Mesendoderm (in vitro differentiated cells): ENCODE measurements around the gene BPIFB6.

ENCODE experiments used
- DNase-seq: peaks from one replicate; pipeline ENCODE4 v3.0.0; 2013
- H2AK5ac ChIP-seq: 2 replicates; pipeline ENCODE4 v1.6.1; 2013; ENCODE audit warnings: low read length, inconsistent platforms
- H2BK120ac ChIP-seq: 2 replicates; pipeline ENCODE4 v1.6.1; 2013; ENCODE audit warnings: low read depth, mild to moderate bottlenecking, low read length, moderate library complexity, mixed read lengths
- H2BK15ac ChIP-seq: replicated peaks from 2 replicates; pipeline ENCODE4 v1.6.1; 2013; ENCODE audit warnings: low read depth, mild to moderate bottlenecking, moderate library complexity
- H2BK5ac ChIP-seq: 2 replicates; pipeline ENCODE4 v1.6.1; 2013; ENCODE audit warnings: low read length, inconsistent platforms
- H3K18ac ChIP-seq: 2 replicates; pipeline ENCODE4 v1.6.1; 2013; ENCODE audit warnings: mild to moderate bottlenecking, low read length, mixed read lengths
- H3K23ac ChIP-seq: one replicate; pipeline ENCODE4 v1.6.1; 2013; ENCODE audit warnings: low read length
- H3K27ac ChIP-seq: 2 replicates; pipeline ENCODE4 v1.5.1; 2013; ENCODE audit warnings: low read depth, mild to moderate bottlenecking, inconsistent platforms, low read length, moderate library complexity
- H3K27me3 ChIP-seq: 2 replicates; pipeline ENCODE4 v1.6.1; 2013; ENCODE audit warnings: low read length, control low read depth, mild to moderate bottlenecking, inconsistent platforms; ENCODE audit not compliant: insufficient read depth, poor library complexity
- H3K36me3 ChIP-seq: 2 replicates; pipeline ENCODE4 v1.6.1; 2013; ENCODE audit warnings: low read length, inconsistent platforms; ENCODE audit not compliant: control insufficient read depth, insufficient read depth
- H3K4ac ChIP-seq: one replicate; pipeline ENCODE4 v1.6.1; 2013; ENCODE audit warnings: low read depth, mild to moderate bottlenecking, low read length, moderate library complexity
- H3K4me1 ChIP-seq: 2 replicates; pipeline ENCODE4 v1.6.1; 2013; ENCODE audit warnings: low read depth, low read length, inconsistent platforms; ENCODE audit not compliant: control insufficient read depth
- H3K4me2 ChIP-seq: 2 replicates; pipeline ENCODE4 v1.6.1; 2013; ENCODE audit warnings: low read length
- H3K4me3 ChIP-seq: 2 replicates; pipeline ENCODE4 v1.5.1; 2013; ENCODE audit warnings: mild to moderate bottlenecking, low read length
- H3K56ac ChIP-seq: one replicate; pipeline ENCODE4 v1.6.1; 2013; ENCODE audit warnings: low read length
- H3K79me1 ChIP-seq: 2 replicates; pipeline ENCODE4 v1.6.1; 2013; ENCODE audit warnings: low read length, inconsistent platforms
- H3K79me2 ChIP-seq: 2 replicates; pipeline ENCODE4 v1.6.1; 2013; ENCODE audit warnings: mild to moderate bottlenecking, low read length; ENCODE audit not compliant: control insufficient read depth, insufficient read depth
- H3K9ac ChIP-seq: 2 replicates; pipeline ENCODE4 v1.6.1; 2013; ENCODE audit warnings: low read length, inconsistent platforms
- H4K5ac ChIP-seq: one replicate; pipeline ENCODE4 v1.6.1; 2013; ENCODE audit warnings: low read length
- H4K8ac ChIP-seq: one replicate; pipeline ENCODE4 v1.6.1; 2013; ENCODE audit warnings: low read depth, mild to moderate bottlenecking, control low read depth, low read length, moderate library complexity
- whole genome bisulfite sequencing: extraction: QIAGEN DNeasy Blood & Tissue Kit; methylation state at CpG from one replicate; pipeline ENCODE4 v1.1.7; 2013; ENCODE audit warnings: low lambda C conversion rate, missing lambda C conversion rate; ENCODE audit not compliant: insufficient coverage; ENCODE audit errors: extremely low coverage; 5-methylcytosine and 5-hydroxymethylcytosine counted together

Gene BPIFB6

DNA sequence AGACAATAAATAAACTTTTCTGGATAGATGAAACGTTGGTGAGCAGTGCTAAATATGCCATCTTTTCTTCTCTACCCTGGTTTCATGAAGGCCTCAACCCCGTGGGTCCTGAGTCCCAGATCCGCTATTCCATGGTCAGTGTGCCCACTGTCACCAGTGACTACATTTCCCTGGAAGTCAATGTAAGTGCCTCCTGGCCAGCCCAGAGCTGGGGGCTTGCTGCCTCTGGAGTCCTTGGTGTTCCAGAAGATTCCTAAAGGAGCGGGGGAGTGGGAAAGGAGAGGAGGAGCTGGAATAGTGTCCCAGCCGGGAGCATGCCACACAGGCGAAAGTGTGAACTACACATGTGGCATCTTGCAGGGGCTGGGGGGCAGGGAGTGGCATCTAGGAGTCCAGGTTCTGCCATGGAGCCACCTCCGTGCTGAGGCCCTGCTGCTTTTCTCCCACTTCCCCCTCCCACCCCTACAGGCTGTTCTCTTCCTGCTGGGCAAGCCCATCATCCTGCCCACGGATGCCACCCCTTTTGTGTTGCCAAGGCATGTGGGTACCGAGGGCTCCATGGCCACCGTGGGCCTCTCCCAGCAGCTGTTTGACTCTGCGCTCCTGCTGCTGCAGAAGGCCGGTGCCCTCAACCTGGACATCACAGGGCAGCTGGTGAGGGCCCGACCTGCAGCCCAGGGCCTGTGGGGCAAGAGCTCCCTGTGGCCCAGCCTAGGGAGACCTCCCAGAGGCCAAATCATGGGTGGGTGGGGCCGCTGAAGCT is 13.1 kb upstream of the BPIFB6 start:
- Histone ChIP-seq H2BK5ac (no peak overlapping the region), H3K9ac (no peak overlapping the region), H3K36me3 (no peaks in the 10 kb centered on the region), H3K79me1 (no peaks in the 10 kb centered on the region), H3K27me3 (no peaks in the 10 kb centered on the region), H3K27ac (no peak overlapping the region), H3K23ac (no peak overlapping the region), H4K8ac (no peak overlapping the region), H2BK15ac (no peak overlapping the region), H3K4me3 (no peak overlapping the region), H2BK120ac (no peak overlapping the region), H4K5ac (no peak overlapping the region), H3K4me1 (peaks cover 9% of the 10 kb centered on the region), H3K56ac (no peak overlapping the region), H3K18ac (no peak overlapping the region), H2AK5ac (no peak overlapping the region), H3K79me2 (no peaks in the 10 kb centered on the region), H3K4me2 (no peak overlapping the region), H3K4ac (peak overlapping the region; percentile 0)
- DNase-seq, result no peak
- no CpG with 5 or more reads among the region's 14 CpGs for WGBS

GRCh38 chr20:33019465-33020277 is 11.8 kb upstream of the BPIFB6 start:
- H3K4ac ChIP-seq, result no peak overlapping the region
- no peaks in the 10 kb centered on the region for H3K79me2 ChIP-seq
- no peak overlapping the region for H3K56ac ChIP-seq
- no peak overlapping the region for H3K27ac ChIP-seq
- no peak overlapping the region for H2BK120ac ChIP-seq
- no peaks in the 10 kb centered on the region for H3K79me1 ChIP-seq
- no peak overlapping the region for H2AK5ac ChIP-seq
- H3K27me3 ChIP-seq, result no peaks in the 10 kb centered on the region
- H3K4me2 ChIP-seq, result no peak overlapping the region
- no peak overlapping the region for H3K4me3 ChIP-seq
- H3K36me3 ChIP-seq, result no peaks in the 10 kb centered on the region
- H2BK15ac ChIP-seq, result no peak overlapping the region
- no peak overlapping the region for H2BK5ac ChIP-seq
- no CpG with 5 or more reads among the region's 23 CpGs for WGBS
- peaks cover 12% of the 10 kb centered on the region for H3K4me1 ChIP-seq
- H3K18ac ChIP-seq, result no peak overlapping the region
- H4K8ac ChIP-seq, result no peak overlapping the region
- no peak for DNase-seq
- H3K23ac ChIP-seq, result no peak overlapping the region
- H3K9ac ChIP-seq, result no peak overlapping the region
- no peak overlapping the region for H4K5ac ChIP-seq

- Histone ChIP-seq H3K27ac (no peak overlapping the region), H3K79me2 (no peaks in the 10 kb centered on the region), H3K4ac (no peak overlapping the region), H4K8ac (no peak overlapping the region), H3K36me3 (no peaks in the 10 kb centered on the region), H2AK5ac (no peak overlapping the region), H2BK5ac (no peak overlapping the region), H2BK15ac (no peak overlapping the region), H4K5ac (no peak overlapping the region), H3K4me3 (no peak overlapping the region), H3K27me3 (no peaks in the 10 kb centered on the region), H3K79me1 (no peaks in the 10 kb centered on the region), H3K4me1 (peaks cover 7% of the 10 kb centered on the region), H3K23ac (no peak overlapping the region), H3K56ac (no peak overlapping the region), H3K18ac (no peak overlapping the region), H3K4me2 (no peak overlapping the region), H3K9ac (no peak overlapping the region), H2BK120ac (no peak overlapping the region)
- WGBS, result no CpG with 5 or more reads among the region's 18 CpGs
- DNase-seq, result no peak
These were observed 10.9 kb upstream of the BPIFB6 start for GRCh38 chr20:33020278-33021161.

- Histone ChIP-seq H3K9ac (no peak overlapping the region), H4K8ac (no peak overlapping the region), H3K79me1 (no peaks in the 10 kb centered on the region), H3K23ac (no peak overlapping the region), H3K79me2 (no peaks in the 10 kb centered on the region), H4K5ac (no peak overlapping the region), H2BK5ac (no peak overlapping the region), H3K4me2 (no peak overlapping the region), H3K27me3 (no peaks in the 10 kb centered on the region), H3K27ac (no peak overlapping the region), H3K4me1 (peaks cover 7% of the 10 kb centered on the region), H2BK15ac (no peak overlapping the region), H3K18ac (no peak overlapping the region), H2BK120ac (no peak overlapping the region), H3K56ac (no peak overlapping the region), H2AK5ac (peak overlapping the region; percentile 9), H3K36me3 (no peaks in the 10 kb centered on the region), H3K4me3 (no peak overlapping the region), H3K4ac (no peak overlapping the region)
- WGBS, result no CpG with 5 or more reads among the region's 3 CpGs
- DNase-seq, result no peak
These were observed 9.6 kb upstream of the BPIFB6 start for GRCh38 chr20:33021879-33022278.

- no peaks in the 10 kb centered on the region for H3K36me3 ChIP-seq
- no peak overlapping the region for H3K4ac ChIP-seq
- H2BK15ac ChIP-seq, result no peak overlapping the region
- WGBS, result no CpG with 5 or more reads among the region's 4 CpGs
- no peak overlapping the region for H2BK5ac ChIP-seq
- H3K23ac ChIP-seq, result no peak overlapping the region
- no peak overlapping the region for H3K56ac ChIP-seq
- DNase-seq, result no peak
- no peak overlapping the region for H4K8ac ChIP-seq
- H3K4me3 ChIP-seq, result no peak overlapping the region
- no peak overlapping the region for H3K9ac ChIP-seq
- H2BK120ac ChIP-seq, result no peak overlapping the region
- no peak overlapping the region for H4K5ac ChIP-seq
- H3K4me1 ChIP-seq, result peaks cover 7% of the 10 kb centered on the region
- H3K79me1 ChIP-seq, result no peaks in the 10 kb centered on the region
- H3K18ac ChIP-seq, result no peak overlapping the region
- H3K79me2 ChIP-seq, result no peaks in the 10 kb centered on the region
- H3K4me2 ChIP-seq, result no peak overlapping the region
- no peak overlapping the region for H3K27ac ChIP-seq
- no peaks in the 10 kb centered on the region for H3K27me3 ChIP-seq
- H2AK5ac ChIP-seq, result no peak overlapping the region
These were observed 9.2 kb upstream of the BPIFB6 start for GRCh38 chr20:33022289-33022688.
